HEK293T (cell line): Measurements from ENCODE around the gene SGMS1.
"Not testable (repeated sequence)": the region's sequence is repeated elsewhere in the genome, so short reads cannot be mapped to it uniquely, and the experiment has no call there.

ENCODE experiments used
- CTCF ChIA-PET: fragments of 350-600 bp; formaldehyde crosslinking; extraction: SDS; loops from one replicate; lab custom pipeline; 2021; ENCODE audit warnings: antibody characterized with exemption, inconsistent platforms; lab: Yijun Ruan, JAX
- POLR2A ChIA-PET: fragments of 350-600 bp; formaldehyde crosslinking; extraction: SDS; loops from one replicate; lab custom pipeline; 2020; ENCODE audit warnings: antibody characterized with exemption, inconsistent platforms; lab: Yijun Ruan, JAX
- DNase-seq: peaks from one replicate; pipeline ENCODE4 v3.0.0; 2012; ENCODE audit warnings: mixed read lengths; ENCODE audit errors: extremely low spot score
- ARNT ChIP-seq: fragments of 450-650 bp; IDR thresholded peaks from 2 replicates; pipeline ENCODE4 v1.6.1; 2017; ENCODE audit warnings: mild to moderate bottlenecking
- BHLHE40 ChIP-seq: fragments of 450-650 bp; IDR thresholded peaks from 2 replicates; pipeline ENCODE4 v1.6.1; 2016; ENCODE audit warnings: mild to moderate bottlenecking, moderate library complexity, borderline replicate concordance
- CTBP1 ChIP-seq: fragments of 450-650 bp; IDR thresholded peaks from 2 replicates; pipeline ENCODE4 v1.6.1; 2016; ENCODE audit warnings: borderline replicate concordance
- ELF4 ChIP-seq: fragments of 450-650 bp; IDR thresholded peaks from 2 replicates; pipeline ENCODE4 v1.6.1; 2017; ENCODE audit warnings: antibody characterized with exemption
- FOXA1 ChIP-seq: fragments of 450-650 bp; IDR thresholded peaks from 2 replicates; pipeline ENCODE4 v1.6.1; 2016; ENCODE audit warnings: mild to moderate bottlenecking
- FOXK2 ChIP-seq: fragments of 450-650 bp; IDR thresholded peaks from 2 replicates; pipeline ENCODE4 v1.6.1; 2016; ENCODE audit warnings: mild to moderate bottlenecking
- FOXM1 ChIP-seq: fragments of 450-650 bp; IDR thresholded peaks from 2 replicates; pipeline ENCODE4 v1.6.1; 2017; ENCODE audit warnings: mild to moderate bottlenecking, borderline replicate concordance
- HDGF ChIP-seq: fragments of 450-650 bp; IDR thresholded peaks from 2 replicates; pipeline ENCODE4 v1.6.1; 2017; ENCODE audit warnings: antibody characterized with exemption, borderline replicate concordance
- L3MBTL2 ChIP-seq: fragments of 450-650 bp; conservative IDR thresholded peaks from 2 replicates; pipeline ENCODE4 v1.6.1; 2016; ENCODE audit warnings: mild to moderate bottlenecking
- LEF1 ChIP-seq: fragments of 450-650 bp; IDR thresholded peaks from 2 replicates; pipeline ENCODE4 v1.6.1; 2017; ENCODE audit warnings: mild to moderate bottlenecking, borderline replicate concordance
- NFRKB ChIP-seq: fragments of 450-650 bp; IDR thresholded peaks from 2 replicates; pipeline ENCODE4 v1.6.1; 2016; ENCODE audit warnings: mild to moderate bottlenecking, moderate library complexity
- PKNOX1 ChIP-seq: fragments of 450-650 bp; IDR thresholded peaks from 2 replicates; pipeline ENCODE4 v1.6.1; 2016
- SP1 ChIP-seq: fragments of 450-650 bp; IDR thresholded peaks from 2 replicates; pipeline ENCODE4 v1.6.1; 2017
- SUZ12 ChIP-seq: fragments of 450-650 bp; IDR thresholded peaks from 2 replicates; pipeline ENCODE4 v1.6.1; 2016; ENCODE audit warnings: mild to moderate bottlenecking
- TARDBP ChIP-seq: fragments of 450-650 bp; IDR thresholded peaks from 2 replicates; pipeline ENCODE4 v1.6.1; 2016
- ZNF384 ChIP-seq: fragments of 450-650 bp; IDR thresholded peaks from 2 replicates; pipeline ENCODE4 v1.6.1; 2016

SGMS1 gene

GRCh38 chr10:50498465-50498864 lies 125.3 kb downstream of the SGMS1 start:
- no peak for DNase-seq
- CTCF ChIA-PET: no interaction called here
- POLR2A ChIA-PET: no interaction called here
- TF ChIP-seq BHLHE40: no peak
- TF ChIP-seq SUZ12: no peak

- ChIA-PET CTCF (interaction anchor here (0.5 kb wide), 1 partner anchor 726 kb away, joined by 4 read pairs; no protein-coding TSS in a partner anchor), POLR2A (no interaction called here)
- TF ChIP-seq SP1 (no peak), NFRKB (no peak), HDGF (no peak), FOXM1 (no peak), ARNT (no peak), FOXA1 (no peak), L3MBTL2 (no peak), ZNF384 (no peak), FOXK2 (no peak), SUZ12 (no peak), PKNOX1 (no peak), ELF4 (no peak), LEF1 (no peak), TARDBP (no peak), CTBP1 (no peak), BHLHE40 (no peak)
- DNase-seq: no peak
Observed at GRCh38 chr10:50497758-50498157, 126.0 kb downstream of the SGMS1 start.

GRCh38 chr10:50496228-50496627 lies 127.5 kb downstream of the SGMS1 start:
- CTCF ChIA-PET: no interaction called here
- no peak for DNase-seq
- POLR2A ChIA-PET: no interaction called here
- TF ChIP-seq ELF4 (no peak), NFRKB (no peak), HDGF (no peak), CTBP1 (no peak), FOXK2 (no peak), SP1 (no peak), ZNF384 (no peak), FOXA1 (no peak), TARDBP (no peak), ARNT (no peak), FOXM1 (no peak)

GRCh38 chr10:50490241-50490640 lies 133.5 kb downstream of the SGMS1 start:
- TF ChIP-seq FOXK2 (no peak), ZNF384 (no peak), TARDBP (no peak), NFRKB (no peak), SP1 (no peak), HDGF (no peak), ARNT (no peak), PKNOX1 (no peak), CTBP1 (no peak), BHLHE40 (no peak), FOXM1 (no peak)
- POLR2A ChIA-PET: no interaction called here
- no peak for DNase-seq
- CTCF ChIA-PET: no interaction called here

GRCh38 chr10:50484550-50484949 lies 139.2 kb downstream of the SGMS1 start:
- POLR2A ChIA-PET, DNase-seq: not testable (repeated sequence)
- CTCF ChIA-PET: interaction anchor here (0.6 kb wide), 1 partner anchor 71 kb away, joined by 3 read pairs; no protein-coding TSS in a partner anchor

GRCh38 chr10:50480054-50481007 lies 143.4 kb downstream of the SGMS1 start:
- POLR2A ChIA-PET: no interaction called here
- no peak for DNase-seq
- TF ChIP-seq TARDBP (no peak), ZNF384 (no peak), PKNOX1 (no peak), BHLHE40 (no peak), FOXA1 (no peak), ELF4 (no peak), NFRKB (no peak), FOXK2 (no peak), ARNT (no peak), CTBP1 (no peak), FOXM1 (no peak), HDGF (no peak), L3MBTL2 (no peak), SUZ12 (no peak)
- CTCF ChIA-PET: no interaction called here
